ENCODE data around the gene RPL10.

DNA sequence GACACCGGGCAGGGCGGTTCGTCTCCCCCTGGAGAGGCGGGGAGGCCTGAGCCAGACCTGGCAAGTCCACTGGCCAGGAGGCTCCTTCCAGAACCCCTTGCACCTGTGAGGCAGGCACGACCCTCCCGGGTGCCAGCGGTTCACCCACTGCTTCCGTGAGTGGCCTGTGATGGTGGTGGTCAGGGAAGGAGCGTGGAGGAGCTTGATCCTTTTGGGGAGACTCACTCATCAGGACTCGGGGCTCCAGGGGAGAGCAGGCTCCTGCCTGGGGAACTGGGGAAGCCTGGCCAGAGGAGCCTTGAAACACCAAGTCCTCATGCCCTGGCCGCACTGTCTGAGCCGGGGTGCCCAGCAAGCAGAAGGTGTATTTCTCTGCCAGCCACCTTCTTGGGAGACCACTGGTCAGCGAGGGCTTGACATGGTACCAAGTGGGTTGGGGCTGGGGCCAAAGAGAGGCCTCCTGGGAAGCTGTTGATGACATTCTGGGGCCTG is 46.6 kb downstream of the RPL10 start:
- no peak for TF ChIP-seq EZH2 (IDR thresholded peaks at IDR 0.05; ENCODE audit: low read depth)
- TF ChIP-seq, protein P1, sequence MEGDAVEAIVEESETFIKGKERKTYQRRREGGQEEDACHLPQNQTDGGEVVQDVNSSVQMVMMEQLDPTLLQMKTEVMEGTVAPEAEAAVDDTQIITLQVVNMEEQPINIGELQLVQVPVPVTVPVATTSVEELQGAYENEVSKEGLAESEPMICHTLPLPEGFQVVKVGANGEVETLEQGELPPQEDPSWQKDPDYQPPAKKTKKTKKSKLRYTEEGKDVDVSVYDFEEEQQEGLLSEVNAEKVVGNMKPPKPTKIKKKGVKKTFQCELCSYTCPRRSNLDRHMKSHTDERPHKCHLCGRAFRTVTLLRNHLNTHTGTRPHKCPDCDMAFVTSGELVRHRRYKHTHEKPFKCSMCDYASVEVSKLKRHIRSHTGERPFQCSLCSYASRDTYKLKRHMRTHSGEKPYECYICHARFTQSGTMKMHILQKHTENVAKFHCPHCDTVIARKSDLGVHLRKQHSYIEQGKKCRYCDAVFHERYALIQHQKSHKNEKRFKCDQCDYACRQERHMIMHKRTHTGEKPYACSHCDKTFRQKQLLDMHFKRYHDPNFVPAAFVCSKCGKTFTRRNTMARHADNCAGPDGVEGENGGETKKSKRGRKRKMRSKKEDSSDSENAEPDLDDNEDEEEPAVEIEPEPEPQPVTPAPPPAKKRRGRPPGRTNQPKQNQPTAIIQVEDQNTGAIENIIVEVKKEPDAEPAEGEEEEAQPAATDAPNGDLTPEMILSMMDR (conservative IDR thresholded peaks at IDR 0.05), result no peak
